ENCODE data around the gene KANSL1. TPM values are rescaled to one million over a fixed set of nuclear protein-coding genes. Genes with fewer than 3 reads are reported as not detected.
"Not testable (repeated sequence)": the region's sequence is repeated elsewhere in the genome, so short reads cannot be mapped to it uniquely, and the experiment has no call there.

The KANSL1 gene
- polyA plus RNA-seq, 4 donors: 66.4 to 80.7 (median 69.0) TPM

DNA sequence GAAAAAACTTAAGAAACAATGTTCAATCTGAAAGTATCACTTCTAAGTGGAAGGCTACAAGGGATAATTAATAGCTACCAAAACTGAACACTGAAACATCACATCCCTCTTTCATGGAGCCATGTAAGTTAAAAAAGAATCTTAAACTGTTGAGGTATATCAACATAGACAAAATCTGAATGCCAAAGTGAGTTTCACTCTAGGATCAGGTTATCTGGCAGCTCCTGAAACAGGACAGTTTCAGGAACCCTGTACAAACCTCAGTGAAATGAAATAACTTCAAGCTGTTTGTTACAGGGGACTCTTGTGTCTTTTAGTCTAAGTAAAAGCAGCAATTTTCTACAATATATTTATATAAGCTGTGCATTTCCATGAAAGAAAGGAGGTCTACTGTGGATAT is 73.2 kb downstream of the KANSL1 start:
- DNase-seq (ENCODE audit: low read depth in 4 of 4, low spot score in 3 of 4): no peak

- DNase-seq (ENCODE audit: low read depth in 4 of 4, low spot score in 3 of 4): no peak
These were observed 74.3 kb downstream of the KANSL1 start for GRCh38 chr17:46118964-46119363.

GRCh38 chr17:46117850-46118696 is 75.2 kb downstream of the KANSL1 start:
- DNase-seq (ENCODE audit: low read depth in 4 of 4, low spot score in 3 of 4): no peak

- no peak for DNase-seq (ENCODE audit: low read depth in 4 of 4, low spot score in 3 of 4)
These were observed 76.1 kb downstream of the KANSL1 start for GRCh38 chr17:46117117-46117516.

DNA sequence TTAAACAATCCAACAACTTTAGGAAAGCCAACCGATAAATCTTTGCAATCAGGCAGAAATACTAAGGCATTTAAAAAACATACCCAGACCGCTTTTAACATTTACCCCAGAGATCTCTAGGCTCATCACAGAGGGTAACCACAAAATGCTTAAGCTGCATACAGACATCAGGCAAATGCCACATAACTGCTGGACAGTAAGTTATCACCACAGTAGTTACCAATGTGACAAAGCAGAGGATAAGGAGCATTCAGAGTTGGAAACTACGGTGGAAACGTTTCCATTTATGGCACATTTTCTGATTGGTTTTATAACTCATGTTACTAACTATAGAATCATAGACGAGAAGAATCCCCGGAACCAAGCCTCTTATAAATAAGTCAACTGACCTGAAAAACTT is 77.5 kb downstream of the KANSL1 start:
- no peak for DNase-seq (ENCODE audit: low read depth in 4 of 4, low spot score in 3 of 4)

- not testable (repeated sequence) for DNase-seq (ENCODE audit: low read depth in 4 of 4, low spot score in 3 of 4)
These were observed 82.0 kb downstream of the KANSL1 start for GRCh38 chr17:46111236-46111635.

DNA sequence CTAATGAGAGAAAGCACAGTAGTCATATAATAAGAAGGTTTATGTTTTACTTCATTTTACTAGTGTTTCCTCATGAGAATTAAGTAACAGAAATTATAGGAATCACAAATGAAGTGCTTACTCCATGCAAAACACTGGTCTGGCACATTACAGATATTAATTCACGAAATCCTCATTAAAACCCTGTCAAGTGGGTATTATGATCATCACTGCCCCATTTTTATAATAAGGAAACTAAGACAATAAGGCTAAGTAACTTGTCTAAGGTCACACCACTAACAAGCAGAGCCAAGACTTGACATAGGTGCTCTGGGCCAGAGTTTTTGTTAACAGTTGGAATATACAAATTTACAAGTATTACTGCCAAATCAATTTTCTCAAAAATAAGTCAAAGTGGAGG is 83.0 kb downstream of the KANSL1 start:
- no peak for DNase-seq (ENCODE audit: low read depth in 4 of 4, low spot score in 3 of 4)

- DNase-seq (ENCODE audit: low read depth in 4 of 4, low spot score in 3 of 4): no peak
These were observed 83.5 kb downstream of the KANSL1 start for GRCh38 chr17:46109603-46110189.

GRCh38 chr17:46108550-46109110 is 84.6 kb downstream of the KANSL1 start:
- DNase-seq (ENCODE audit: low read depth in 4 of 4, low spot score in 3 of 4): no peak

- DNase-seq (ENCODE audit: low read depth in 4 of 4, low spot score in 3 of 4): no peak
These were observed 85.1 kb downstream of the KANSL1 start for GRCh38 chr17:46108120-46108519.

- DNase-seq (ENCODE audit: low read depth in 4 of 4, low spot score in 3 of 4): no peak
These were observed 86.1 kb downstream of the KANSL1 start for GRCh38 chr17:46106966-46107644.

GRCh38 chr17:46102806-46103205 is 90.4 kb downstream of the KANSL1 start:
- not testable (repeated sequence) for DNase-seq (ENCODE audit: low read depth in 4 of 4, low spot score in 3 of 4)

DNA sequence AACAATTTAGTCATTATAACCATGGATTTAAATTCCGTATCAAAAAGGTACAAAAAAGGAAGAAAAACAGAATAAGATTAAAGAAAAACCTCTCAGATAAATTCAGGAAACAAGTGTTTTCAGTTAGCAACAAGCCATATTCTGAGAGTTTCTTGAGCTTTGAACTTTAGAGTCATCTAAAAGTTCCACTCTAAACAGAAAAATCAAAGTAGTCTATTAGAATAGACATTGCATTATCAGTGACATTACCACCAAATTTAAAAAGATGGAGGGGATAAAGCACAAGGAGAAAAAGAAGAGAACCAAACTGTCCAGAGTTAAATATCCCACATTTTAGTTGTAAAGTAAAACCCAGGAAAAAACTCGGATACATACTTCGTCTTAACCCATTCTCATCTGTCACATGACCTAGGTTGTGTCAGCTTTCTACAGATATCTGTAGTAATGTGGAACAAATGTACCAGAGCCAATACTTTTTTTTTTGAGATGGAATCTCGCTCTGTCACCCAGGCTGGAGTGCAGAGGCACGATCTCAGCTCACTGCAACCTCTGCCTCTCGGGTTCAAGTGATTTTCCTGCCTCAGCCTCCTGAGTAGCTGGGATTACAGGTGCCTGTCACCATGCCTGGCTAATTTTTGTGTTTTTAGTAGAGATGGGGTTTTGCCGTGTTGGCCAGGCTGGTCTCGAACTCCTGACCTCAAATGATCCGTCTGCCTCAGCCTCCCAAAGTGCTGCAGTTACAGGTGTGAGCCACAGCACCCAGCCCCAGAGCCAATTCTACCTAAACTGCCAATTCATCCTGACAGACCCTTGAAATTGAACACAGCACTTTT is 91.2 kb downstream of the KANSL1 start:
- DNase-seq (ENCODE audit: low read depth in 4 of 4, low spot score in 3 of 4): not testable (repeated sequence)

- no peak for DNase-seq (ENCODE audit: low read depth in 4 of 4, low spot score in 3 of 4)
These were observed 92.6 kb downstream of the KANSL1 start for GRCh38 chr17:46100590-46100989.

GRCh38 chr17:46099865-46100264 is 93.4 kb downstream of the KANSL1 start:
- no peak for DNase-seq (ENCODE audit: low read depth in 4 of 4, low spot score in 3 of 4)

GRCh38 chr17:46097497-46097896 is 95.7 kb downstream of the KANSL1 start:
- no peak for DNase-seq (ENCODE audit: low read depth in 4 of 4, low spot score in 3 of 4)

GRCh38 chr17:46092991-46093390 is 100.2 kb downstream of the KANSL1 start:
- DNase-seq (ENCODE audit: low read depth in 4 of 4, low spot score in 3 of 4): no peak

- DNase-seq (ENCODE audit: low read depth in 4 of 4, low spot score in 3 of 4): no peak
These were observed 102.4 kb downstream of the KANSL1 start for GRCh38 chr17:46090871-46091270.

DNA sequence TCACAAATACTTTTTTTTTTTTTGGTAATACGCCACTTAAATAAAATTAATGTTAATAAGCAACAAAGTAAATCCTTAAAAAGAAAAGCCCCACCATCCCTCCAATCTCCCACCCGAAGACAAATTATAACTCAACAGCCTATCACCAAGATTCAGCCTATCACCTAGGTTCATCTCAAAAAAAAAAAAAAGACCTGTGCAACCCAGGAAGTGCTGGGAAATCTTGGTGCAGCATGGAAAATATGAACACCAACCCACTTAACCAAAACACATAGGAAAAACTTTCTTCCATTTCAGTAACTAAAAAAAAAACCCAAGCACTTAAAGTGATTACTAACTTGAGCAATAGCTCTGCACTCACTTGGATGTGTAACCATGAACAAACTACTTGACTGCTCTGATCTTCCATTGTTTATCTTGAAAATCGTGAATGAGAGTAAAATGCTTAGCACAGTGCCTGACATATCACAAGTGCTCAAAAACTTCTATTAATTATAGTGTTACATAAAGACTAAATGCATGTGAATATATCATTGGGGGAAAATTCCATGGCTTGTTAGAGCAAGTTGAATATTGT is 103.8 kb downstream of the KANSL1 start:
- DNase-seq (ENCODE audit: low read depth in 4 of 4, low spot score in 3 of 4): no peak

GRCh38 chr17:46088595-46088994 is 104.6 kb downstream of the KANSL1 start:
- no peak for DNase-seq (ENCODE audit: low read depth in 4 of 4, low spot score in 3 of 4)

All from right renal pelvis (tissue), 4 donors.